ENCODE data around the gene ARPP21.
"Not testable (repeated sequence)": the region's sequence is repeated elsewhere in the genome, so short reads cannot be mapped to it uniquely, and the experiment has no call there.

ARPP21 gene

GRCh38 chr3:35781558-35781957 is 142.2 kb downstream of the ARPP21 start:
- no peak for DNase-seq (ENCODE audit: low spot score)

- DNase-seq (ENCODE audit: low spot score) = no peak
Measured at GRCh38 chr3:35782355-35782754, 143.0 kb downstream of the ARPP21 start.

- no peak for DNase-seq (ENCODE audit: low spot score)
Measured at GRCh38 chr3:35784169-35784568, 144.8 kb downstream of the ARPP21 start.

- no peak for DNase-seq (ENCODE audit: low spot score)
Measured at GRCh38 chr3:35785234-35785888, 146.0 kb downstream of the ARPP21 start.

GRCh38 chr3:35787936-35788335 is 148.6 kb downstream of the ARPP21 start:
- DNase-seq (ENCODE audit: low spot score) = no peak

GRCh38 chr3:35789042-35789831 is 149.9 kb downstream of the ARPP21 start:
- DNase-seq (ENCODE audit: low spot score) = no peak

- no peak for DNase-seq (ENCODE audit: low spot score)
Measured at GRCh38 chr3:35790764-35791163, 151.4 kb downstream of the ARPP21 start.

GRCh38 chr3:35793667-35794066 is 154.3 kb downstream of the ARPP21 start:
- DNase-seq (ENCODE audit: low spot score) = no peak

GRCh38 chr3:35800960-35801459 is 161.7 kb downstream of the ARPP21 start:
- DNase-seq (ENCODE audit: low spot score) = no peak

- DNase-seq (ENCODE audit: low spot score) = no peak
Measured at GRCh38 chr3:35814531-35814930, 175.2 kb downstream of the ARPP21 start.

GRCh38 chr3:35815796-35816195 is 176.5 kb downstream of the ARPP21 start:
- DNase-seq (ENCODE audit: low spot score) = not testable (repeated sequence)

- no peak for DNase-seq (ENCODE audit: low spot score)
Measured at GRCh38 chr3:35817216-35817615, 177.9 kb downstream of the ARPP21 start.

GRCh38 chr3:35832140-35832571 is 192.8 kb downstream of the ARPP21 start:
- DNase-seq (ENCODE audit: low spot score) = no peak
